ENCODE data around the gene PSMD12.
"Not testable (repeated sequence)": the region's sequence is repeated elsewhere in the genome, so short reads cannot be mapped to it uniquely, and the experiment has no call there.

PSMD12 gene

GRCh38 chr17:67353161-67353560 is 13.2 kb downstream of the PSMD12 start:
- DNase-seq: no peak

- DNase-seq: no peak
These were observed 17.0 kb downstream of the PSMD12 start for GRCh38 chr17:67349420-67349819.

- DNase-seq: no peak
These were observed 18.6 kb downstream of the PSMD12 start for GRCh38 chr17:67347826-67348225.

- no peak for DNase-seq
These were observed 23.1 kb downstream of the PSMD12 start for GRCh38 chr17:67343237-67343636.

GRCh38 chr17:67338353-67338752 is 28.0 kb downstream of the PSMD12 start:
- DNase-seq: not testable (repeated sequence)

- DNase-seq: no peak
These were observed 29.5 kb downstream of the PSMD12 start for GRCh38 chr17:67336859-67337258.

- DNase-seq: no peak
These were observed 31.0 kb downstream of the PSMD12 start for GRCh38 chr17:67335245-67335835.

GRCh38 chr17:67332162-67332508 is 34.2 kb downstream of the PSMD12 start:
- DNase-seq: not testable (repeated sequence)

- DNase-seq: not testable (repeated sequence)
These were observed 34.8 kb downstream of the PSMD12 start for GRCh38 chr17:67331381-67332161.

GRCh38 chr17:67328026-67328425 is 38.4 kb downstream of the PSMD12 start:
- no peak for DNase-seq

GRCh38 chr17:67326959-67327745 is 39.2 kb downstream of the PSMD12 start:
- not testable (repeated sequence) for DNase-seq

GRCh38 chr17:67326440-67326839 is 39.9 kb downstream of the PSMD12 start:
- DNase-seq: no peak

GRCh38 chr17:67324330-67324729 is 42.0 kb downstream of the PSMD12 start:
- no peak for DNase-seq

GRCh38 chr17:67323445-67323844 is 42.9 kb downstream of the PSMD12 start:
- no peak for DNase-seq

GRCh38 chr17:67322042-67322787 is 44.2 kb downstream of the PSMD12 start:
- no peak for DNase-seq

- not testable (repeated sequence) for DNase-seq
These were observed 44.9 kb downstream of the PSMD12 start for GRCh38 chr17:67321486-67321885.

- DNase-seq: no peak
These were observed 49.6 kb downstream of the PSMD12 start for GRCh38 chr17:67316781-67317180.

GRCh38 chr17:67315865-67316264 is 50.5 kb downstream of the PSMD12 start:
- DNase-seq: no peak

GRCh38 chr17:67312265-67312664 is 54.1 kb downstream of the PSMD12 start:
- no peak for DNase-seq

GRCh38 chr17:67311575-67311974 is 54.8 kb downstream of the PSMD12 start:
- no peak for DNase-seq

- DNase-seq: no peak
These were observed 56.0 kb downstream of the PSMD12 start for GRCh38 chr17:67310406-67310805.

- not testable (repeated sequence) for DNase-seq
These were observed 60.7 kb downstream of the PSMD12 start for GRCh38 chr17:67305446-67306235.
